ENCODE results near the gene GDPD1. TPM values are rescaled to one million over a fixed set of nuclear protein-coding genes. Genes with fewer than 3 reads are reported as not detected.
"Not testable (repeated sequence)": the region's sequence is repeated elsewhere in the genome, so short reads cannot be mapped to it uniquely, and the experiment has no call there.

The GDPD1 gene
- total and polyA plus RNA-seq, 4 donors, result 0.45 to 1.4 (median 0.78) TPM

DNA sequence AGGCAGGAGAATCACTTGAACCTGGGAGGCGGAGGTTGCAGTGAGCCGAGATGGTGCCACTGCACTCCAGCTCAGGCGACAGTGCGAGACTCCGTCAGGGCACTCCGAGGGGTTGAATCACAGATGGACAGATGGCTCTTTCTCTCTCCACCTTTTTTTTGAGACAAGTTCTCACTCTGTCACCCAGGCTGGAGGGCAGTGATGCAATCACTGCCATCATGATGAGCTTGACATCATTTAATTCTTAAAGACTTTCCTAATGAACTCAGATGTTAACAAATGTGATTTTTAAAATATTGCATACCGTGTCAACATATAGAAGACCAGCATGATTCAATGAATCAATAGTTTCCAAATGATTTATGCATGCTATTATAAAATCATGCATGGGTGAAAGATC lies 3.5 kb downstream of the GDPD1 start (continued):
- TF ChIP-seq, protein P1, sequence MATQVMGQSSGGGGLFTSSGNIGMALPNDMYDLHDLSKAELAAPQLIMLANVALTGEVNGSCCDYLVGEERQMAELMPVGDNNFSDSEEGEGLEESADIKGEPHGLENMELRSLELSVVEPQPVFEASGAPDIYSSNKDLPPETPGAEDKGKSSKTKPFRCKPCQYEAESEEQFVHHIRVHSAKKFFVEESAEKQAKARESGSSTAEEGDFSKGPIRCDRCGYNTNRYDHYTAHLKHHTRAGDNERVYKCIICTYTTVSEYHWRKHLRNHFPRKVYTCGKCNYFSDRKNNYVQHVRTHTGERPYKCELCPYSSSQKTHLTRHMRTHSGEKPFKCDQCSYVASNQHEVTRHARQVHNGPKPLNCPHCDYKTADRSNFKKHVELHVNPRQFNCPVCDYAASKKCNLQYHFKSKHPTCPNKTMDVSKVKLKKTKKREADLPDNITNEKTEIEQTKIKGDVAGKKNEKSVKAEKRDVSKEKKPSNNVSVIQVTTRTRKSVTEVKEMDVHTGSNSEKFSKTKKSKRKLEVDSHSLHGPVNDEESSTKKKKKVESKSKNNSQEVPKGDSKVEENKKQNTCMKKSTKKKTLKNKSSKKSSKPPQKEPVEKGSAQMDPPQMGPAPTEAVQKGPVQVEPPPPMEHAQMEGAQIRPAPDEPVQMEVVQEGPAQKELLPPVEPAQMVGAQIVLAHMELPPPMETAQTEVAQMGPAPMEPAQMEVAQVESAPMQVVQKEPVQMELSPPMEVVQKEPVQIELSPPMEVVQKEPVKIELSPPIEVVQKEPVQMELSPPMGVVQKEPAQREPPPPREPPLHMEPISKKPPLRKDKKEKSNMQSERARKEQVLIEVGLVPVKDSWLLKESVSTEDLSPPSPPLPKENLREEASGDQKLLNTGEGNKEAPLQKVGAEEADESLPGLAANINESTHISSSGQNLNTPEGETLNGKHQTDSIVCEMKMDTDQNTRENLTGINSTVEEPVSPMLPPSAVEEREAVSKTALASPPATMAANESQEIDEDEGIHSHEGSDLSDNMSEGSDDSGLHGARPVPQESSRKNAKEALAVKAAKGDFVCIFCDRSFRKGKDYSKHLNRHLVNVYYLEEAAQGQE (IDR thresholded peaks at IDR 0.05), result no peak
- TF ChIP-seq YY1 (IDR thresholded peaks at IDR 0.05) (no peak), JUND (IDR thresholded peaks at IDR 0.05) (no peak)

DNA sequence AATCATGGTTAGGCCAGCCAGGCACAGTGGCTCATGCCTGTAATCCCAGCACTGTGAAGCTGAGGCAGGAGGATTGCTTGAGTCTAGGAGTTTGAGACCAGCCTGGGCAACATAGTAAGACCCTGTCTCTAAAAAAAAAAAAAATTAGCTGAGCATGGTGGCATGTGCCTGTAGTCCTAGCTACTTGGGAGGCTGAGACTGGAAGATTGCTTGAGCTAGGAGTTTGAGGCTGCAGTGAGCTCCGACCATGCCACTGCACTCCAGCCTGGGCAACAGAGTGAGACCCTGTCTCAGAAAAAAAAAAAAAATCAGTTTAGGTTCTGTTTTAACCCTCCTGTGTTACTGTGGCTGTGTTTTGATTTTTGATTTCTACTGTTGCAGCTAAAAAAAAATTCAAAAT lies 8.3 kb downstream of the GDPD1 start:
- H3K9ac ChIP-seq (ENCODE audit: low read depth in 1 of 2, low read length in 2 of 2); H3K36me3 ChIP-seq (ENCODE audit: control insufficient read depth in 4 of 4, insufficient read depth in 3 of 4, low read depth in 1 of 4, low read length in 3 of 4); H3K4me1 ChIP-seq (ENCODE audit: control insufficient read depth in 4 of 4, insufficient read depth in 4 of 4, low read length in 3 of 4); H3K9me3 ChIP-seq (ENCODE audit: control insufficient read depth in 4 of 4, low read length in 3 of 4); DNase-seq (ENCODE audit: low spot score); H3K27ac ChIP-seq (ENCODE audit: low read depth in 1 of 2, low read length in 2 of 2); H3K4me3 ChIP-seq (ENCODE audit: low read depth in 1 of 3, low read length in 3 of 3); H3K27me3 ChIP-seq (ENCODE audit: control insufficient read depth in 4 of 4, insufficient read depth in 4 of 4, low read length in 3 of 4): not testable (repeated sequence)
- 95% methylated on average over 1 of the region's 1 CpG for WGBS

DNA sequence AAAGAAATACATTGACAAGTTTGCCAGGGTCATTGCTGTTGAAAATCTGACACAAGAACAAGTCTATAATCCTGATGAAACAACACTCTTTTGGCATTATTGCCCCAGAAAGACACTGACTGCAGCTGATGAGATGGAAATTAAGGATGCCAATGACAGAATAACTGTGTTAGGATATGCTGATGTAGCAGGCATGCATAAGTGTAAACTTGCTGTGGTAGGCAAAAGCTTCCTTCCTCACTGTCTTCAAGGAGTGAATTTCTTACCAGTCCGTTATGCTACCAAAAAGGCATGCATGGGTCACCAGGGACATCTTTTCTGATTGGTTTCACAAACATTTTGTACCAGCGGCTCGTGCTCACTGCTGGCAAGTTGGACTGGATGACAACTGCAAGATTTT lies 10.5 kb downstream of the GDPD1 start:
- no peak for DNase-seq (ENCODE audit: low spot score)
- Histone ChIP-seq H3K4me1 (ENCODE audit: control insufficient read depth in 4 of 4, insufficient read depth in 4 of 4, low read length in 3 of 4) (no peaks in the 10 kb centered on the region), H3K9me3 (ENCODE audit: control insufficient read depth in 4 of 4, low read length in 3 of 4) (no peaks in the 10 kb centered on the region), H3K9ac (ENCODE audit: low read depth in 1 of 2, low read length in 2 of 2) (no peak overlapping the region), H3K27me3 (ENCODE audit: control insufficient read depth in 4 of 4, insufficient read depth in 4 of 4, low read length in 3 of 4) (no peaks in the 10 kb centered on the region), H3K4me3 (ENCODE audit: low read depth in 1 of 3, low read length in 3 of 3) (no peak overlapping the region), H3K36me3 (ENCODE audit: control insufficient read depth in 4 of 4, insufficient read depth in 3 of 4, low read depth in 1 of 4, low read length in 3 of 4) (no peaks in the 10 kb centered on the region), H3K27ac (ENCODE audit: low read depth in 1 of 2, low read length in 2 of 2) (no peak overlapping the region)
- 86% methylated on average over 3 of the region's 3 CpGs for WGBS
- TF ChIP-seq FOXA1 (IDR thresholded peaks at IDR 0.05) (no peak), HNF4A (conservative IDR thresholded peaks at IDR 0.05) (no peak), YY1 (IDR thresholded peaks at IDR 0.05) (no peak), SP1 (IDR thresholded peaks at IDR 0.05) (no peak), HNF4G (IDR thresholded peaks at IDR 0.05) (no peak), FOXA2 (IDR thresholded peaks at IDR 0.05) (no peak), NR2F2 (IDR thresholded peaks at IDR 0.05) (no peak), RXRA (IDR thresholded peaks at IDR 0.05) (no peak)
- TF ChIP-seq, protein P2, sequence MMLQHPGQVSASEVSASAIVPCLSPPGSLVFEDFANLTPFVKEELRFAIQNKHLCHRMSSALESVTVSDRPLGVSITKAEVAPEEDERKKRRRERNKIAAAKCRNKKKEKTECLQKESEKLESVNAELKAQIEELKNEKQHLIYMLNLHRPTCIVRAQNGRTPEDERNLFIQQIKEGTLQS (IDR thresholded peaks at IDR 0.05), result no peak
- TF ChIP-seq, protein P3, sequence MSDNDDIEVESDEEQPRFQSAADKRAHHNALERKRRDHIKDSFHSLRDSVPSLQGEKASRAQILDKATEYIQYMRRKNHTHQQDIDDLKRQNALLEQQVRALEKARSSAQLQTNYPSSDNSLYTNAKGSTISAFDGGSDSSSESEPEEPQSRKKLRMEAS (IDR thresholded peaks at IDR 0.05), result no peak
- TF ChIP-seq, protein P4, sequence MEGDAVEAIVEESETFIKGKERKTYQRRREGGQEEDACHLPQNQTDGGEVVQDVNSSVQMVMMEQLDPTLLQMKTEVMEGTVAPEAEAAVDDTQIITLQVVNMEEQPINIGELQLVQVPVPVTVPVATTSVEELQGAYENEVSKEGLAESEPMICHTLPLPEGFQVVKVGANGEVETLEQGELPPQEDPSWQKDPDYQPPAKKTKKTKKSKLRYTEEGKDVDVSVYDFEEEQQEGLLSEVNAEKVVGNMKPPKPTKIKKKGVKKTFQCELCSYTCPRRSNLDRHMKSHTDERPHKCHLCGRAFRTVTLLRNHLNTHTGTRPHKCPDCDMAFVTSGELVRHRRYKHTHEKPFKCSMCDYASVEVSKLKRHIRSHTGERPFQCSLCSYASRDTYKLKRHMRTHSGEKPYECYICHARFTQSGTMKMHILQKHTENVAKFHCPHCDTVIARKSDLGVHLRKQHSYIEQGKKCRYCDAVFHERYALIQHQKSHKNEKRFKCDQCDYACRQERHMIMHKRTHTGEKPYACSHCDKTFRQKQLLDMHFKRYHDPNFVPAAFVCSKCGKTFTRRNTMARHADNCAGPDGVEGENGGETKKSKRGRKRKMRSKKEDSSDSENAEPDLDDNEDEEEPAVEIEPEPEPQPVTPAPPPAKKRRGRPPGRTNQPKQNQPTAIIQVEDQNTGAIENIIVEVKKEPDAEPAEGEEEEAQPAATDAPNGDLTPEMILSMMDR (IDR thresholded peaks at IDR 0.05; ENCODE audit: low read depth, low read length, missing input control), result no peak
- TF ChIP-seq, protein P1 (IDR thresholded peaks at IDR 0.05), result no peak
